ENCODE data around the gene SPP1. TPM values are rescaled to one million over a fixed set of nuclear protein-coding genes. Genes with fewer than 3 reads are reported as not detected.

Gene SPP1
- polyA plus RNA-seq, 1 of the 3 experiments (the other 2 are of a cell fraction), result 0.82 TPM

GRCh38 chr4:88002786-88003185 lies 27.3 kb downstream of the SPP1 start:
- TF ChIP-seq SIN3A (IDR thresholded peaks at IDR 0.05; ENCODE audit: borderline replicate concordance, low read depth, low read length), result no peak
- TF ChIP-seq IRF3 (IDR thresholded peaks at IDR 0.05; ENCODE audit: low read depth, low read length), result no peak
- TF ChIP-seq CTCF (IDR thresholded peaks at IDR 0.05), result no peak
- no peak for TF ChIP-seq ELF1 (IDR thresholded peaks at IDR 0.05)
- no peak for TF ChIP-seq YY1 (IDR thresholded peaks at IDR 0.05; ENCODE audit: low read depth)
- TF ChIP-seq EP300 (IDR thresholded peaks at IDR 0.05; ENCODE audit: borderline replicate concordance in 1 of 2, low read depth in 1 of 2, low read length in 1 of 2), result no peak
- no peak for TF ChIP-seq GABPA (IDR thresholded peaks at IDR 0.05; ENCODE audit: low read depth)
- no peak for TF ChIP-seq NRF1 (IDR thresholded peaks at IDR 0.05; ENCODE audit: low read depth, low read length)
- no peak for TF ChIP-seq RXRA (IDR thresholded peaks at IDR 0.05; ENCODE audit: borderline replicate concordance, low read depth)
- no peak for TF ChIP-seq FOXM1 (IDR thresholded peaks at IDR 0.05; ENCODE audit: low read depth)
- no peak for TF ChIP-seq MAX (IDR thresholded peaks at IDR 0.05; ENCODE audit: low read depth)

GRCh38 chr4:88003261-88003660 lies 27.7 kb downstream of the SPP1 start:
- no peaks in the 10 kb centered on the region for H3K27me3 ChIP-seq (ENCODE audit: insufficient read depth)
- H4K20me1 ChIP-seq (ENCODE audit: insufficient read depth), result no peaks in the 10 kb centered on the region
- no peak overlapping the region for H2AFZ ChIP-seq (ENCODE audit: low read depth)
- no peak overlapping the region for H3K4me3 ChIP-seq (ENCODE audit: low read depth in 2 of 2, low read length in 1 of 2)
- WGBS (ENCODE audit: low lambda C conversion rate), result 36% methylated on average over 3 of the region's 3 CpGs
- peaks cover 6% of the 10 kb centered on the region for H3K79me2 ChIP-seq (ENCODE audit: insufficient read depth)
- H3K36me3 ChIP-seq (replicated peaks in 1 of 2; ENCODE audit: control insufficient read depth in 1 of 2, insufficient read depth in 2 of 2, low read length in 1 of 2), result no peaks in the 10 kb centered on the region
- no peak for DNase-seq
- no peaks in the 10 kb centered on the region for H3K9me2 ChIP-seq
- CTCF ChIA-PET, result no interaction called here
- POLR2A ChIA-PET, result no interaction called here
- no peaks in the 10 kb centered on the region for H3K9me3 ChIP-seq
- no peak overlapping the region for H3K9ac ChIP-seq
- peaks cover 4% of the 10 kb centered on the region for H3F3A ChIP-seq (replicated peaks; ENCODE audit: insufficient read depth)
- H3K27ac ChIP-seq (ENCODE audit: low read depth in 2 of 2, low read length in 1 of 2), result no peak overlapping the region
- H3K4me2 ChIP-seq, result no peak overlapping the region
- peaks cover 0 to 4% of the 10 kb centered on the region in 2 experiments; a peak in 1 of 4 replicates for H3K4me1 ChIP-seq (ENCODE audit: control insufficient read depth in 1 of 2, insufficient read depth in 2 of 2, low read depth in 1 of 2, low read length in 1 of 2)
- TF ChIP-seq REST (IDR thresholded peaks at IDR 0.05; ENCODE audit: low read depth, low read length), result no peak
- no peak for TF ChIP-seq USF1 (IDR thresholded peaks at IDR 0.05; ENCODE audit: borderline replicate concordance, low read depth)
- no peak for TF ChIP-seq NFIC (IDR thresholded peaks at IDR 0.05; ENCODE audit: borderline replicate concordance)
- TF ChIP-seq IRF3 (IDR thresholded peaks at IDR 0.05; ENCODE audit: low read depth, low read length), result no peak
- TF ChIP-seq RFX5 (IDR thresholded peaks at IDR 0.05; ENCODE audit: low read length), result no peak
- TF ChIP-seq YY1 (IDR thresholded peaks at IDR 0.05; ENCODE audit: low read depth), result no peak
- TF ChIP-seq TCF12 (IDR thresholded peaks at IDR 0.05), result no peak
- no peak for TF ChIP-seq PBX3 (IDR thresholded peaks at IDR 0.05)
- TF ChIP-seq SIN3A (IDR thresholded peaks at IDR 0.05; ENCODE audit: borderline replicate concordance, low read depth, low read length), result no peak
- TF ChIP-seq MEF2A (IDR thresholded peaks at IDR 0.05; ENCODE audit: borderline replicate concordance, low read depth), result no peak
- no peak for TF ChIP-seq JUND (IDR thresholded peaks at IDR 0.05)

More at GRCh38 chr4:88002786-88003185, 27.3 kb downstream of the SPP1 start:
- no peak overlapping the region for H3K27ac ChIP-seq (ENCODE audit: low read depth in 2 of 2, low read length in 1 of 2)
- no peaks in the 10 kb centered on the region for H3K36me3 ChIP-seq (replicated peaks in 1 of 2; ENCODE audit: control insufficient read depth in 1 of 2, insufficient read depth in 2 of 2, low read length in 1 of 2)
- H3F3A ChIP-seq (replicated peaks; ENCODE audit: insufficient read depth), result peaks cover 3% of the 10 kb centered on the region
- no peak overlapping the region for H3K4me3 ChIP-seq (ENCODE audit: low read depth in 2 of 2, low read length in 1 of 2)
- peaks cover 1% of the 10 kb centered on the region; the same call in 1 of the 2 replicates for H3K79me2 ChIP-seq (ENCODE audit: insufficient read depth)
- H3K9ac ChIP-seq, result no peak overlapping the region
- WGBS (ENCODE audit: low lambda C conversion rate), result 98% methylated on average over 4 of the region's 4 CpGs
- H4K20me1 ChIP-seq (ENCODE audit: insufficient read depth), result no peaks in the 10 kb centered on the region
- DNase-seq, result no peak
- no peaks in the 10 kb centered on the region for H3K9me3 ChIP-seq
- ChIA-PET CTCF (interaction anchor here (1.8 kb wide), 1 partner anchor 17 kb away, joined by 10 read pairs; no protein-coding TSS in a partner anchor), POLR2A (no interaction called here)
- H3K4me2 ChIP-seq, result no peak overlapping the region
- no peaks in the 10 kb centered on the region for H3K9me2 ChIP-seq
- no peak overlapping the region for H2AFZ ChIP-seq (ENCODE audit: low read depth)
- no peaks in the 10 kb centered on the region for H3K27me3 ChIP-seq (ENCODE audit: insufficient read depth)
- H3K4me1 ChIP-seq (ENCODE audit: control insufficient read depth in 1 of 2, insufficient read depth in 2 of 2, low read depth in 1 of 2, low read length in 1 of 2), result peaks cover 0 to 4% of the 10 kb centered on the region in 2 experiments; a peak in 1 of 4 replicates

Data from SK-N-SH (cell line).